ENCODE measurements around the gene UBR2. TPM values are rescaled to one million over a fixed set of nuclear protein-coding genes. Genes with fewer than 3 reads are reported as not detected.
"Not testable (repeated sequence)": the region's sequence is repeated elsewhere in the genome, so short reads cannot be mapped to it uniquely, and the experiment has no call there.

The UBR2 gene
- total RNA-seq, 6 experiments from 2014 or later = 14.0 to 22.8 (median 16.7) TPM

GRCh38 chr6:42604150-42604549 lies 40.3 kb downstream of the UBR2 start:
- TF ChIP-seq POLR2A (IDR thresholded peaks at IDR 0.05) (no peak), CTCF (IDR thresholded peaks at IDR 0.05) (no peak)
- Histone ChIP-seq H3K4me1 (no peaks in the 10 kb centered on the region), H3K27me3 (no peaks in the 10 kb centered on the region), H3K27ac (no peak overlapping the region), H3K9me3 (no peaks in the 10 kb centered on the region), H3K36me3 (peaks cover 0 to 31% (median 4%) of the 10 kb centered on the region in 4 donors), H3K4me3 (no peak overlapping the region)
- intact Hi-C loops (cut with DNase I) = no loop called here
- ATAC-seq (no peak), DNase-seq (no peak)

GRCh38 chr6:42604699-42605098 lies 40.9 kb downstream of the UBR2 start:
- H3K4me1 ChIP-seq; ATAC-seq; intact Hi-C loops (cut with DNase I); H3K27ac ChIP-seq; H3K9me3 ChIP-seq; H3K4me3 ChIP-seq; DNase-seq; H3K27me3 ChIP-seq: not testable (repeated sequence)
- 100% methylated on average over 1 of the region's 2 CpGs for WGBS (ENCODE audit: insufficient coverage, low coverage, low lambda C conversion rate, missing lambda C conversion rate)
- H3K36me3 ChIP-seq = peaks cover 0 to 33% (median 4%) of the 10 kb centered on the region in 4 donors

- ATAC-seq (no peak), DNase-seq (no peak)
- H3K4me1 ChIP-seq = no peaks in the 10 kb centered on the region
- intact Hi-C loops (cut with DNase I) = no loop called here
- no peak overlapping the region for H3K27ac ChIP-seq
- peaks cover 0 to 48% (median 4%) of the 10 kb centered on the region in 4 donors for H3K36me3 ChIP-seq
- H3K4me3 ChIP-seq = no peak overlapping the region
- H3K9me3 ChIP-seq = no peaks in the 10 kb centered on the region
- WGBS (ENCODE audit: insufficient coverage, low coverage, low lambda C conversion rate, missing lambda C conversion rate) = 87% methylated on average over 3 of the region's 3 CpGs
- TF ChIP-seq CTCF (IDR thresholded peaks at IDR 0.05) (no peak), POLR2A (IDR thresholded peaks at IDR 0.05) (no peak)
- H3K27me3 ChIP-seq = no peaks in the 10 kb centered on the region
These were observed 46.6 kb downstream of the UBR2 start for GRCh38 chr6:42610416-42610815.

GRCh38 chr6:42615518-42615917 lies 51.7 kb downstream of the UBR2 start:
- H3K4me3 ChIP-seq = no peak overlapping the region
- TF ChIP-seq CTCF (IDR thresholded peaks at IDR 0.05) (no peak), POLR2A (IDR thresholded peaks at IDR 0.05) (no peak)
- no peak overlapping the region for H3K27ac ChIP-seq
- H3K27me3 ChIP-seq = no peaks in the 10 kb centered on the region
- no peaks in the 10 kb centered on the region for H3K4me1 ChIP-seq
- whole genome bisulfite sequencing (ENCODE audit: insufficient coverage, low coverage, low lambda C conversion rate, missing lambda C conversion rate) = no CpG with 5 or more reads among the region's 2 CpGs
- ATAC-seq (no peak), DNase-seq (no peak)
- intact Hi-C loops (cut with DNase I) = no loop called here
- H3K9me3 ChIP-seq = no peaks in the 10 kb centered on the region
- H3K36me3 ChIP-seq = peaks cover 3 to 61% (median 16%) of the 10 kb centered on the region in 4 donors

- Histone ChIP-seq H3K36me3 (peaks cover 3 to 66% (median 17%) of the 10 kb centered on the region in 4 donors), H3K4me3 (no peak overlapping the region), H3K4me1 (no peaks in the 10 kb centered on the region), H3K27ac (no peak overlapping the region), H3K27me3 (no peaks in the 10 kb centered on the region), H3K9me3 (no peaks in the 10 kb centered on the region)
- intact Hi-C loops (cut with DNase I) = no loop called here
- 88% methylated on average over 3 of the region's 3 CpGs for WGBS (ENCODE audit: insufficient coverage, low coverage, low lambda C conversion rate, missing lambda C conversion rate)
- DNase-seq (no peak), ATAC-seq (no peak)
- TF ChIP-seq CTCF (IDR thresholded peaks at IDR 0.05) = no peak
- no peak for TF ChIP-seq POLR2A (IDR thresholded peaks at IDR 0.05)
These were observed 52.9 kb downstream of the UBR2 start for GRCh38 chr6:42616716-42617115.

Measured in right lobe of liver (tissue), 6 donors.